Activated gamma-delta T cell (primary cell): ENCODE results near the gene DGKH.
"Not testable (repeated sequence)": the region's sequence is repeated elsewhere in the genome, so short reads cannot be mapped to it uniquely, and the experiment has no call there.

ENCODE experiments used
- DNase-seq: peaks from one replicate; lab custom pipeline; 2025; lab: John Stamatoyannopoulos, UW

The DGKH gene

DNA sequence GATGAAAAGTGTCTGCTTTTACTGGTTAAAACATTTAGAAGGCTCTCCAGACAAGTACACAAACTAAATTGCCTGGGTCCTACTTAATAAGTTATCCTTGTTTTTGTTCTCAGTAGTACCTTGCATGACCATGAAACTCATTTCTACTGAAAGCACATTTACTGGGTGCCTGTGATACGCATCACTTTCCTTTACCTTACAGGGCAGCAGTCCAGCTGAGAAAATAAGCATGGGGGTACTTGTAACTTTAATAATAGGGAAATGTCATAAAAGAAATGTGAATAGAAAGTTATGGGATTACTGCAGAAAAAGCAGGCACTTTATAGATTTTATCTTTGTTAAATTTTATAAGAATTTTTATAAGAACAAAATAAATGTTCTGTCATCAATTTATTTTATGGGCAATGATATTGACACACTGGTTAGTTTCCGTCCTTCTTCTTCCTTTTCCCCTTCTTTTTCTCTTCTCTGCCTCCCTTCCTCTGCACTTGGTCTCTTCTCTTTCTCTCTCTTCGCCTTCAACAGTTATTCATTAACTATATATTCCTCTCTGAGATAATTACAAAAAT is 116.2 kb downstream of the DGKH start:
- DNase-seq, result no peak

DNA sequence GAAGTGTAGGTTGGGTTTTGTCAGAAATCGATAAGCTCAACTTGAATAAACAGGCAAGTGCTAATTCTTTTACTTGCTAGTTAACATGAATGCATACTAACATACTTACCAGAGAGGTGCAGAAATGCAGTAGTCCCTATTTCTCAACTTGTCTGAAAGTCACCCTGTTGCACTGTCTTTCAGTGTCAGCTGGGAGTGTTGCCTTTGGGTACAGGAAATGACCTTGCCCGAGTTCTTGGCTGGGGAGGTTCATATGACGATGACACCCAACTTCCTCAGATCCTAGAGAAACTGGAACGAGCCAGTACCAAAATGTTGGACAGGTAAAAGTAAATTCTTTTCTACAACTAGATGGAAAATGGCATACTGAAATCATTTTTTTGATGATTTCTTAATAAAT is 120.0 kb downstream of the DGKH start:
- DNase-seq, result no peak

DNA sequence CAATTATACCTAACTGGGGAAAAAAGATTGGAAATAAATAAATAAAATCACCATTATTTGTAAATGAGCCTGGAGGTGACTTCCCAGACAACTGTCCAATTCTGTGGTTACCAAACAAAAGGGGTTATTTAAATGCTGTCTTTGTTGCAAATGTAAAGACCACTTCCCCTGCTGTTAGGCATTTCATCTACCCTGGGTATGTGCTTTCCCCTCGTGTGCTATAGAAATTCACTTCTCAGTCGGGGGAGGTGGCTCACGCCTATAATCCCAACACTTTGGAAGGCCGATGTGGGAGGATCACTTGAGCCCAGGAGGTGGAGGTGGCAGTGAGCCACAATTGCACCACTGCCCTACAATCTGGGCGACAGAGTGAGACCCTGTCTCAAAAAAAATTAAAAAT is 121.6 kb downstream of the DGKH start:
- no peak for DNase-seq

DNA sequence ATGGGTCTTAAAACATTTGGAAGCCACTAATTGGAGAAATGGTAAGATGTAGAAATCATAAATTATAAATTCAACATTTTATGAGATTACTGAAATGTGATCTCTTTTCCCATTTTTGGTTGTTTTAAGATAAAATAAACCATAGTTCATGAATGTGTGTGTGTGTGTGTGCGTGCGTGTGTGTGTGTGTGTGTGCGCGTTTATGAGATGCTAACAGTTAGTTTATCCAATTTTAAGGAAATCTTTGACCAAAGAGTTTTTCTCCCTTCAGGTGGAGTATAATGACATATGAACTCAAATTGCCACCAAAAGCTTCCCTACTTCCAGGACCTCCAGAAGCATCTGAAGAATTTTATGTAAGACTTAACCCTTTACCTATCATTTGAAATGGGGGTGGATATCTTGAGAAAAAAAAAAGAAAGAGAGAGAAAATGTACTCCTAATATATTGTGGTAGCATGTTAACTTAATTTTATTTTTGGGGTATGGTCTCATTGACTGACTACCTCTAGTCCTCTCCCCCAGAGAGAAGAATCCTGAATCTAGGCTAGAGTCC is 125.4 kb downstream of the DGKH start:
- DNase-seq, result no peak

DNA sequence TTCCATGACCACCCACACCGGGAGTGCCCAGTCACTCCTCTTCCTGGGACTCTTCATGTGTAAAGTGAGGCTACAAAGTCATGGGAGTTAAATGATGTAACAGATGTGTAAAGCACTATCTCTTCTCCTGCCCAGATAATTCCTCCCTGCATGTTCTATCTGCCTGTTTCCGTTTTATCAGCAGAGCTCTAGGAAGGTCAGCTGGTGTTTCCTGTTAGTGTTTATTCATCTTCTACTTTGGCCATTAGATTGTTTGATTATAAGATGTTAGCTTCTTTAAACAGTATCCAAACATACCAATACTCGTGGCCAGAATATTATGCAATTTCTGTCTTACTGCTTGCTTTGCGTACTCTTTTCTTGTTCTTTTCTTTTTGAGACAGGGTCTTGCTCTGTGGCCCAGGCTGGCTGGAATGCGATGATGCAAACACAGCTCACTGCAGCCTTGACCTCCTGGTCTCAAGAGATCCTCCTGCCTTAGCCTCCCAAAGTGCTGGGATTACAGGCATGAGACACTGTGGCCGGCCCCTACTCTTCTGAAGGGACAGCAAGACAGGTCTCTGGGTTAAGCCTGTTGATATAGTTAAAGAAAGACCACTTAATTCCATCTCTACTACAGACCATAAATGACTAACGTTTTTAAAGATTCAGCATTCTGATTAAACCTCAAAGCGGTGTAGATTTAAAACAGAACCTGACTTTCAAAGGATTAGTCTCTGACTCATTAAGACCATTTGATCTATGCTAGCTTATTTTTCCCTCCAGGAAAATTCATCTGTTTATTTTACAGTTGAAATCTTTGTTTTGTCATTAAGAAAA is 126.1 kb downstream of the DGKH start:
- no peak for DNase-seq

DNA sequence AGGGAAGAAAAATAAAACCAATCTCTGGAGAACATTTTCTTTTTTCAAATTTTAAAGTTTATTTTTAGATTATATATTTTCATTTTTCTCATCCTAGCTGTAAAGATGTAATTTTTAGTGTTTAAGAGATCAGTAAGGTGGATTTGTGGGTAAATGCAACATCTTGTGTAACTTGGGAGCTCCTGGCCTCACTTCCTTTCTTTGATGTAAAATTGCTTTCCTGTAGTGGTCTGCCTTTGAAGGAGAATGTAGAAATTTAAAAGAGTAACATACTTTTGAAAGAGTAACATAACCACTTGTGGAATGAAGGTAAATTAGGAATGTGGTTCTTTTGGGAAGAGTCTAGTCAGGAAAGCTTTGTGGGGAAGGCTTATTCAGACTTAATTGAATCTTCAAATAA is 127.8 kb downstream of the DGKH start:
- DNase-seq, result no peak

DNA sequence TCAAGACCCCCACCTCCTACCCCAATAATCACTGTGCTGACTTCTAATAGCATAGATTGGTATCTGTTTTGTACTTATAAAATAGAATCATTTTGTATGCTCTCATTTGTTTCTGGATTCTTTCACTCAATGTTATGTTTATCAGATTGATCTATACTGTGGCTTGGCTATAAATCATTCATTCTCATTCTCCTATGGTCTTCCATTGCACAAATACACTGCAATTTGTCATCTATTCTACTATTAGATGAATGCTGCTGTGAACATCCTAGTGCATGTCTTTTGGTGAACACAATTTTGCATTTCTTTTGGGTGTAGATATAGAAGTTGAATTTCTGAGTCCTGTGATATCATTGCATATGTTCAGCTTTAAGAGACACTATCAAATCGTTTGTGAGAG is 128.7 kb downstream of the DGKH start:
- no peak for DNase-seq

DNA sequence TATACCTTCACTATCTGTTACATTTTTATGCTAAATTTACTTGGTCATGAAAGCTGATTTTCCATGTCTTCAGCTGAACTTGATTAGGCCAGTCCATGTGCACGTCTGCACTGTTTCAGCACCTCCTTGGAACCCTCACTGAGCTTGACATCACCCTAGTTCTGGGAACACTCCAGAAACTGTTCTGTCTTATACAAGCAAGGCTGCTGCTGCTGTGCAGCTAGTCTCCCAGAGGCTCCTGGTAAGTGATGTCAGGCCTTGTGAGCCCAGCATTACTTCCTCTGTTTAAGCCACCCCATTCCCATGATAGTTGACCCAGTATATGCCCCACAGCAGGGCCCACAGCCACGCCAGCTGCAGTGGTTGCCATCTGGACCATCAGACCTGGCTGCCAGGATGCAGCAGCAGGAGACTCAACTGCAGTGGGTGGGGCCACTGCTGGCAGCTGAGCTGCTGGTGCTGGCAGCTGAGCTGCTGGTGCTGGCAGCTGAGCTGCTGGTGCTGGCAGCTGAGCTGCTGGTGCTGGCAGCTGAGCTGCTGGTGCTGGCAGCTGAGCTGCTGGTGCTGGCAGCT is 133.0 kb downstream of the DGKH start:
- peak; percentile 4 for DNase-seq

DNA sequence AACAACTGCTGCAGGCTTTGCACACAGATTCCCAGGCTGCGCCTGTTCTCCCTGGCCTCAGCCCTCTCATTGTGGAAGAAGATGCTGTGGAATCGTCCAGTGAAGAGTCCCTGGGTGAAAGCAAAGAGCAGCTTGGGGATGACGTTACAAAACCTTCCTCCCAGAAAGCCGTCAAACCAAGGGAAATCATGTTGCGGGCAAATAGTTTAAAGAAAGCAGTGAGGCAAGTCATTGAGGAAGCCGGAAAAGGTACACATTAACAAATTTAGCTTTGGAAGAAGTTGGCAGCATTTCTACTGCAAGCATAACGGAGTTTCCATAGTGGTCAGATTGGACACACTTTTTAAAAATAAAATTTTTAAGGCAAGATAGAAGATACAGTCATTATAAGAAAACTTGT is 140.6 kb downstream of the DGKH start:
- no peak for DNase-seq

DNA sequence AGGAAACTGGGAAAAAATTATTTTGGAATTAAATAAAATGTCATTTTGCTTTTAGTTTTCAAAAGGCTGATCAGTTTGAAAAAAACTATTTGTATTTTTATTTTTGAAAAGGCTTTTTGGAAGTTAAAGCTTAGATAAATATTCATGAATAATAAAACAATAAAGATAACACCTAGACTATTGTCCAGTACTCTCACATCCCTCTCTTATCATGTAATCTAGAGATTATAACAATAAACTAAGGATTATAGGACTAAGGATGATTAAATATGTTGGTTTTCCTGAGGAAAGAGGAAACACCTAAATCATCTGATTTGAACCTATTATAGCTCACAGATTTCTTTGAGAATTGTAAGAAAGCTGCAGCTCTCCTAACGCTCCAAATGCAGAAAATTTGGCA is 142.1 kb downstream of the DGKH start:
- no peak for DNase-seq

DNA sequence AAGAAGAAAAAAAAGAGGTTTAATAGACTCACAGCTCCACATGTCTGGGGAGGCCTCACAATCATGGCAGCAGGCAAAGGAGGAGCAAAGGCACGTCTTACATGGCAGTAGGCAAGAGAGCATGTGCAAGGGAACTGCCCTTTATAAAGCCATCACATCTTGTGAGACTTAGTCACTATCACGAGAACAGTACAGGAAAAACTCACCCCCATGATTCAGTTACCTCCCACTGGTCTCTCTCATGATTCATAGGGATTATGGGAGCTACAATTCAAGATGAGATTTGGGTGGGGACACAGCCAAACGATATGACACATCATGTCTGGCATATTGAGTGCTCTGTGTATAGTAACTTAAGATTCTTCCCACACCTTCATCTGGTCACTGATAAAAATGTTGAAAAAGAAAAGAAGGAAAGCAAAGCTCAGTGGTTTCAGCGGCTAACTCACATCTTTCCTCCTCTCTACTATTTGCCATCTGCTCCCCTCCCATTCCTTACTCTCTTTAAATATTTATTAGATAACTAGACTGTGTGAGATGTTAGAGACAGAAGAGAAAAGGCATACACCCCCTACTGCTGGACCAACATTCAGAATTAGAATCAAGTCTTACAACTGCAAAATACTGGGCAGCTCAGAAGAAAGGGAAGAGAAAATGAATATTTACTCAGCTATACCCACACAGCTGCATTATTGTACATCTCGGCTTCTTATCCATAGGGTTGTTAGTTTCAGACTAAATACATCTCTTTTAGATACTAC is 163.4 kb downstream of the DGKH start:
- DNase-seq, result no peak

DNA sequence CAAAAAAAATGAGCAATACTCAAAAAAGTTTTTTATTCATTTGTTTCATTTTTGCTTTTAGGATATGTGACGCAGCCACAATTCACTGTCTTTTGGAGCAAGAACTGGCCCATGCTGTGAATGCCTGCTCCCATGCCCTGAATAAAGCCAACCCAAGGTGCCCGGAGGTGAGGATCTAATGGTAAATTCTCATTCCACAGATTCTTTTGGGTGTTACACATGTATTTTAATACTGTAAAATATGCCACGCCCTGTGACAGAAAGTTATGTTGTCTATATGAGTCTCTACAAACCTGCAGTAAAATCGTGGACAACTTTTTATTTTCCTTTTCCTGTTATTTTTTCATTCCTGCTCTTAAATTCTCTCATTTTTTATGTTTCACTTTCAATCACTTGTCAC is 166.0 kb downstream of the DGKH start:
- DNase-seq, result no peak

DNA sequence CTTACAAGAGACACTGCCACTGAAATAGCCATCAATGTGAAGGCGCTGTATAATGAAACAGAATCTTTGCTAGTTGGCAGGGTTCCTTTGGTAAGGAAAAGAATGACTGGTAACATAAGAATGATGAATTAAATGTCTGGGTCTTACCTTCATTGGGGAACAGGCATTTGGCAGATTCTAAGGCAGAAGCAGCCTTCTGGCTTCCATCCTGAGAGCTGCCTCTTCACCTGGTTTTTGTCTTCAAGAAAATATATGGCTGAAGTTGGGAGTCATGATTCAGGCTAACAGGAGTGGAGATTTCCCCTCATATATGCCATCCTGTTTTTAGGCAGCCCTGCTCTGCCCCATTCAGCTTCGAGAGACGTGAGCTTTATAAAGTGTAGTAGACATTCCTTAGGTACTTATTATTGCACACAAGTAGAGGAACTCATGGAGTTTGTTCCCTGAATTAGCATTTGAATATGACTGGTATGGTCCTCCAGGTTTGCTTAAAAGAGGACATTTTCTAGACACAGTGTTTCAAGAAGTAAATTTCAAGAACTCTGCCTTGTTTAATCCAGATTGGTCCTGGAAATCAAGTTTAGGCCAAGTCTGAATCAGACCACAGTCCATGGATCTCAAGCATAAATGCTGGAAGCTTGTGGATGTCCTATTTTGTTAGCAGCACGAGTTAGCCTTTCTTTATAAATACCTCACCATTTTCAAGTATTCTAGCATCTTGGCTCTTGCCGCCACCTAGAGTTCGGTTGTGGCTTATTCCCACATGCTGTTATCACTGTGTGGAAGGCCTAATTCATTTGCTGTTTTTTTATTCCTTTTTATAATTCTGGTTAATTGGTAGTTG is 167.4 kb downstream of the DGKH start:
- no peak for DNase-seq

DNA sequence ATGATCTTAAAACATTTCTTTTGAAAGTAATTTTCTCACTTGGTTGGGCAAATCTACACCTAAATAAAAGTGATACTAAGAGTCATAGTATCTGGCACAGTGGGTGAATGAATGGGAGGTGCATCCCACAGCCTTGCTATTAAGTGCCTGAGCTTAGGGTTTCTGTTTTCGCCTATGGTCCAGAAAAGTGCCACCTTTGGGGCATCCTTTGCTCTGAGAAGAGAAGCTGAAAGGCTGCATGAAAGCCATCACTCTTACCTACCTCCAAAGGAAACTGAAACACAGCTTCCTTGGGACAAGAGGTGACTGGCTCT is 167.9 kb downstream of the DGKH start:
- no peak for DNase-seq

DNA sequence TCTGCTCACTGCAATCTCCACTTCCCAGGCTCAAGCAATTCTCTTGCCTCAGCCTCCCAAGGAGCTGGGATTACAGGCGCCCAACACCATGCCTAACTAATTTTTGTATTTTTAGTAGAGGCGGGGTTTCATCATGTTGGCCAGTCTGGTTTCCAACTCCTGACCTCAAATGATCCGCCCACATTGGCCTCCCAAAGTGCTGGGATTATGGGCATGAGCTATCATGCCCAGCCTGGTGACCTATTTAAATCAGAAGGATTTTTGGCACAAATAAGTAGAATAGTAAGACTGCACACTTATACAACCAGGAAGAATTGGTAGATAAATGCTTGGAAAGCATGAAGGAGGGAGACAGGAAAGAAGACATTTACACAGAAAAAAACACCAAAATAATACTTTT is 170.1 kb downstream of the DGKH start:
- no peak for DNase-seq

DNA sequence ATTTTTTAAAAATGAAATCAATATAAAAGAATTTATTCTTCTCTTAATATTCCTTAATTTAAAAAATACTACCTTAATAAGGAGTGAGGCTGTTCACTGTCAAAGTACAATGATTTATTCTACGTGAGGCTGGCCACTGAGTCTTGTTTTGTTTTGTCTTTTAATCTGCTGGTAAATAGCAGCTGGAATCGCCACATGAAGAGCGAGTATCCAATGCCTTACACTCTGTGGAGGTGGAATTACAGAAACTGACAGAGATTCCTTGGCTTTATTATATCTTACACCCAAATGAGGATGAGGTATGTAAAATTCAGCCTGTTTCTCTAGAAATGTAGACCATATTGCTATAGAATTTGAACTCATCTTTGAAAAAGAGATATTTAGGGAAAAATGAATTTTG is 170.6 kb downstream of the DGKH start:
- DNase-seq, result no peak

DNA sequence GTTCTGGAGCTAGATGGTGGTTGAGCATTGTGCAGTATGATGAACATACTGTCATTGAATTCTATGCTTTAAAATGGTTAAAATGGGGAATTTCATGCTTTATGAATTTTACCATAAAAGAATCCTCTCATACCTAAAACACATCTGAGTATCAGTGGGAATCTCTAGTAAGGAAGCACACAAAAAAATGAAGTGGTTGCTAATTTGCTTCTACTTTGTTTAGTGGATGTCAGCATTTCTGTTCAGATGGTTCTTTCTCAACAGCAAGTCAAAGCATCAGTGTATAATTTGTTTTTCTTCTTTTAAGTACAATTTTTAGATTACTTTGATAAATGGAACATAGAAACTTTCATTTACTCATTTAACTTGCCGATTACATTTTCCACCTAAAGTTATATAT is 171.4 kb downstream of the DGKH start:
- DNase-seq, result no peak

DNA sequence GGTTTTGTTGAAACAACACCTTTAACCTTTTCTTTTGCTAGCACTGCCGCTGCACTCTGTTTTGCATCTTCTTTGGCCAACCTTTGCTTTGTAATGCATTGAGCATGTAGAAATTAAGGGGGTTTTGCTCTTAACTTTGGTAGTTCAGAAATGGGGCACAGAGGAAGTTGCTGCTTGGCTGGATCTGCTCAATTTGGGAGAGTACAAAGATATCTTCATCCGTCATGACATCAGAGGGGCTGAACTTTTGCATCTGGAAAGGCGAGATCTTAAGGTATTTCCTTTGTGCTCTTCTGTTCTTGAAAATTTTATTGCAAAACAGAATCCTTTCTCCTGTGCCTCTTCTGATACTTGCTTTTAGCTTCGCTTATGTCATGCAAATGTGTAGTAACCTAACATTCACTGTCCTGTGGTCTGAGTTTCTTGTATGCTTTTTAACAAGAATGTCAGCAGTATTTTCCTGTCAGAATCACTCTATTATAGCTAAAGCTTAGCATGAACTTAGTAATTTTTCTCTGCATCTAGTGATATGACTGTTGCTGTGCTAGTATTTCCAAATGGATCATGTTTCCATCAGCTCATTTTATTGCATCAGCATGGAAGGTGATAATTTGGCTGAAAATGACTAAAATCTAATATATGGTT is 172.8 kb downstream of the DGKH start:
- DNase-seq, result no peak

DNA sequence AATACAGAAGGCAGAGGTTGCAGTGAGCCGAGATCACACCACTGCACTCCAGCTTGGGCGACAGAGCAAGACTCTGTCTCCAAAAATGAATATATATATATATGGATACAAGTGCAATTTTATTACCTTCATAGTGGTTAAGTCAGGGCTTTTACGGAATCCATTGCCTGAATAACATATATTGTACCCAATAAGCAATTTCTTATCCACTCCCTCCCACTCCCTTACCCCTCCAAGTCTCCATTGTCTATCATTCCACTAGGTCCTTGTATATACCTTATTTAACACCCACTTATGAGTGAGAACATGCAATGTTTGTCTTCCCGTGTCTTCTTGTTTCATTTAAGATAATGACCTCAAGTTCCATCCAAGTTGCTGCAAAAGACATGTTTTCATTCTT is 175.2 kb downstream of the DGKH start:
- DNase-seq, result no peak

DNA sequence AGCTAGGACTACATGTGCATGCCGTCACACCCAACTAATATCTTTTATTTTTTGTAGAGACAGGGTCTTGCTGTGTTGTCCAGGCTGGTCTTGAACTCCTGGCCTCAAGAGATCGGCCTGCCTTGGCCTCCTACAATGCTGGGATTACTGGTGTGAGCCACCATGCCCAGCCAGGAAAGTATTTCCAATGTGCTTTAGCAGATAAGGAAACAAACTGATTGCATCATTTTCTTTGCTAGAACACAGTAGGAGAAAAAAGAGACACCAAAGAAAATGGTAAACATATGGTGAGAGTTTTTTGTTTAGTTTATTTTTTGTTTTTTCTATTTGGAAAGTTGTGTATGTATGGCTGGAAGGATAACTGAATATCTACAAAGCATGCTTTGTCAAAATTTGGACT is 176.6 kb downstream of the DGKH start:
- no peak for DNase-seq

DNA sequence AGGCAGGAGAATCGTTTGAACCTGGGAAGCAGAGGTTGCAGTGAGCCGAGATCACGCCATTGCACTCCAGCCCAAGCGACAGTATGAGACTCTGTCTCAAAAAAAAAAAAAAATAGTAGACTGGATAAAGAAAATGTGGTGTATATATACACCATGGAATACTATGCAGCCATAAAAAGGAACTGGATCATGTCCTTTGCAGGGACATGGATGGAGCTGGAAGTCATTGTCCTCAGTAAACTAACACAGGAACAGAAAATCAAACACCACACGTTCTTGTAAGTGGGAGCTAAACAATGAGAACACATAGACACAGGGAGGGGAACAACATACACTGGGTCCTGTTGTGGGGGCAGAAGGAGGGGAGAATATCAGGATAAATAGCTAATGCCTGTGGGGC is 178.3 kb downstream of the DGKH start:
- not testable (repeated sequence) for DNase-seq
